HepG2 (cell line): ENCODE results near the gene LHPP. TPM values are rescaled to one million over a fixed set of nuclear protein-coding genes. Genes with fewer than 3 reads are reported as not detected.

Experiments
- ATAC-seq: fragments of 200-7000 bp; cut with Tn5 transposase; 3 replicates; pipeline ENCODE4 v1.9.1; 2020; ENCODE audit warnings: mild to moderate bottlenecking, moderate library complexity
- BruUV-seq: library from RNA; stranded (reverse); fragments of 400-500 nt; replicated peaks from 2 replicates; lab custom pipeline; 2021; lab: Mats Ljungman, UMichigan
- CTCF ChIA-PET: fragments of 300-600 bp; formaldehyde crosslinking; extraction: SDS; loops from one replicate; lab custom pipeline; 2021; ENCODE audit warnings: low total read pairs, inconsistent platforms, low intra/inter-chr PET ratio; lab: Yijun Ruan, JAX
- POLR2A ChIA-PET: fragments of 350-600 bp; sonication (Branson Sonifier 250); formaldehyde crosslinking; loops from one replicate; lab custom pipeline; 2020; ENCODE audit warnings: antibody characterized with exemption, inconsistent platforms; lab: Yijun Ruan, JAX
- DNase-seq: peaks from one replicate; pipeline ENCODE4 v3.0.0-alpha.2; 2015; ENCODE audit warnings: low spot score
- FAIRE-seq: peaks from 3 replicates; lab custom pipeline; 2011; peaks lifted over from hg19 to GRCh38; lab: Jason Lieb, UNC
- H2AFZ ChIP-seq: one replicate; pipeline ENCODE4 v1.6.1; 2011; ENCODE audit warnings: low read length, inconsistent platforms
- H3K27ac ChIP-seq: fragments of 300-600 bp; 3 replicates; pipeline ENCODE4 v1.8.0; 2011; ENCODE audit warnings: mixed run types, mild to moderate bottlenecking, mixed read lengths, low read length, inconsistent platforms; ENCODE audit not compliant: insufficient read depth; ENCODE audit errors: extremely low read length
- H3K27me3 ChIP-seq, 2 experiments: fragments of 200-600 bp in 1 of 2; 2 replicates in 1 of 2; 3 replicates in 1 of 2; pipeline versions ENCODE4 v1.6.0 to v1.8.0; 2011; ENCODE audit warnings: low read length in 2 of 2, mild to moderate bottlenecking in 2 of 2, moderate library complexity in 2 of 2, inconsistent platforms in 1 of 2; ENCODE audit not compliant: insufficient read depth in 2 of 2, control insufficient read depth in 1 of 2
- H3K36me3 ChIP-seq, 2 experiments: fragments of 200-600 bp in 1 of 2; replicated peaks in 1 of 2; 2 replicates in 1 of 2; 3 replicates in 1 of 2; pipeline versions ENCODE4 v1.5.1 to v1.8.0; 2011; ENCODE audit warnings: low read length in 2 of 2, inconsistent platforms in 1 of 2; ENCODE audit not compliant: insufficient read depth in 2 of 2, control insufficient read depth in 1 of 2
- H3K4me1 ChIP-seq: 2 replicates; pipeline ENCODE4 v1.5.1; 2012; ENCODE audit warnings: low read length, inconsistent platforms; ENCODE audit not compliant: insufficient read depth
- H3K4me2 ChIP-seq: 2 replicates; pipeline ENCODE4 v1.6.0; 2011; ENCODE audit warnings: low read depth, low read length, inconsistent platforms
- H3K4me3 ChIP-seq, 3 experiments: fragments of 200-600 bp in 1 of 3; sonication (generic), shearing (Covaris generic) in 1 of 3; replicated peaks in 1 of 3; 2 replicates each; pipeline ENCODE4 v1.5.1; 2011 to 2016; ENCODE audit warnings: low read length in 3 of 3, inconsistent platforms in 2 of 3, low read depth in 2 of 3, mild to moderate bottlenecking in 2 of 3, control low read depth in 1 of 3, mixed read lengths in 1 of 3; ENCODE audit not compliant: insufficient read depth in 1 of 3
- H3K79me2 ChIP-seq: one replicate; pipeline ENCODE4 v1.6.1; 2011; ENCODE audit warnings: low read length, inconsistent platforms; ENCODE audit not compliant: insufficient read depth
- H3K9ac ChIP-seq: 2 replicates; pipeline ENCODE4 v1.6.0; 2011; ENCODE audit warnings: mild to moderate bottlenecking, low read depth, low read length, inconsistent platforms; ENCODE audit not compliant: insufficient read depth
- H3K9me3 ChIP-seq: 2 replicates; pipeline ENCODE4 v1.5.1; 2012; ENCODE audit warnings: mild to moderate bottlenecking, low read length
- H4K20me1 ChIP-seq: 2 replicates; pipeline ENCODE4 v1.6.0; 2011; ENCODE audit warnings: inconsistent platforms, mild to moderate bottlenecking, low read length, moderate library complexity; ENCODE audit not compliant: insufficient read depth
- FLYWCH1 ChIP-seq: sonication (generic); formaldehyde crosslinking; IDR thresholded peaks from 2 replicates; pipeline ENCODE4 v1.8.1; 2023; ENCODE audit warnings: mild to moderate bottlenecking, missing genetic modification reagents
- FOXK2 ChIP-seq: fragments of 450-650 bp; IDR thresholded peaks from 2 replicates; pipeline ENCODE4 v1.6.1; 2016
- IKZF1 ChIP-seq: fragments of 450-650 bp; IDR thresholded peaks from 2 replicates; pipeline ENCODE4 v1.7.1; 2016
- NONO ChIP-seq, 2 experiments: fragments of 450-650 bp in 1 of 2; sonication (generic) in 1 of 2; formaldehyde crosslinking in 1 of 2; IDR thresholded peaks in 1 of 2; conservative IDR thresholded peaks in 1 of 2; 2 replicates each; pipeline versions ENCODE4 v1.6.1 to v1.8.0; 2017 to 2022; ENCODE audit warnings: mild to moderate bottlenecking in 1 of 2, missing genetic modification reagents in 1 of 2, moderate library complexity in 1 of 2
- PRDM10 ChIP-seq: sonication (generic); formaldehyde crosslinking; IDR thresholded peaks from 2 replicates; pipeline ENCODE4 v1.4.0; 2020; ENCODE audit warnings: low read depth, missing genetic modification reagents
- RXRB ChIP-seq: IDR thresholded peaks from 2 replicates; pipeline ENCODE4 v1.6.1; 2016; ENCODE audit warnings: borderline replicate concordance, missing genetic modification reagents, missing compliant biosample characterization
- ZBTB21 ChIP-seq: sonication (generic); formaldehyde crosslinking; IDR thresholded peaks from 2 replicates; pipeline ENCODE4 v1.4.0; 2020; ENCODE audit warnings: missing genetic modification reagents
- ZNF292 ChIP-seq: sonication (generic); formaldehyde crosslinking; IDR thresholded peaks from 2 replicates; pipeline ENCODE4 v1.8.1; 2022; ENCODE audit warnings: mild to moderate bottlenecking, low read depth, missing genetic modification reagents, borderline replicate concordance
- ZNF563 ChIP-seq: sonication (generic); formaldehyde crosslinking; IDR thresholded peaks from 2 replicates; pipeline ENCODE4 v1.8.0; 2022; ENCODE audit warnings: mild to moderate bottlenecking, moderate library complexity, missing genetic modification reagents
- WGBS: methylation state at CpG from one replicate; pipeline ENCODE4 v1.1.6; 2017; ENCODE audit warnings: low lambda C conversion rate; 5-methylcytosine and 5-hydroxymethylcytosine counted together
- in situ Hi-C: cut with HindIII; loops from 2 replicates; pipeline ENCODE4 v1.10.0; 2017; ENCODE audit warnings: low pct_unique_long_range_greater_than_20kb; ENCODE audit not compliant: extremely low pct_ligation_motif_present
- intact Hi-C: fragments of 100-400 bp; cut with micrococcal nuclease; formaldehyde crosslinking; loops from one replicate; pipeline ENCODE4 v1.10.0; 2022; ENCODE audit not compliant: unreplicated experiment
- polyA plus RNA-seq, 8 experiments: library from polyadenylated mRNA; depleted of rRNA in 3 of 8; stranded (reverse) in 7 of 8; unstranded in 1 of 8; fragments of >200 nt; fragmentation: Illumina TruSeq in 4 of 8; extraction: Trizol in 4 of 8; gene quantifications; 2 replicates each; pipeline versions ENCODE4 v1.2.1 to v1.2.3, GENCODE V29; 2011 to 2016; ENCODE audit warnings: low read depth in 4 of 8, missing spikeins in 1 of 8, mixed read lengths in 1 of 8; ENCODE audit not compliant: insufficient read depth in 1 of 8
- total RNA-seq, 5 experiments: library from RNA; depleted of rRNA; stranded (reverse); fragments of >200 nt; fragmentation: Illumina TruSeq; extraction: Trizol; gene quantifications; 2 replicates each; pipeline ENCODE4 v1.2.3, GENCODE V29; 2016; ENCODE audit warnings: low read depth in 1 of 5
- TF ChIP-seq, protein P1 (sequence below): IDR thresholded peaks from 2 replicates; pipeline ENCODE4 v1.4.0; 2020; ENCODE audit warnings: mild to moderate bottlenecking, missing genetic modification reagents

The LHPP gene
- total and polyA plus RNA-seq, 2 of the 13 experiments (the other 11 are each of a cell fraction or from before 2014, with no cell fraction given) = 5.2 to 13.1 TPM

DNA sequence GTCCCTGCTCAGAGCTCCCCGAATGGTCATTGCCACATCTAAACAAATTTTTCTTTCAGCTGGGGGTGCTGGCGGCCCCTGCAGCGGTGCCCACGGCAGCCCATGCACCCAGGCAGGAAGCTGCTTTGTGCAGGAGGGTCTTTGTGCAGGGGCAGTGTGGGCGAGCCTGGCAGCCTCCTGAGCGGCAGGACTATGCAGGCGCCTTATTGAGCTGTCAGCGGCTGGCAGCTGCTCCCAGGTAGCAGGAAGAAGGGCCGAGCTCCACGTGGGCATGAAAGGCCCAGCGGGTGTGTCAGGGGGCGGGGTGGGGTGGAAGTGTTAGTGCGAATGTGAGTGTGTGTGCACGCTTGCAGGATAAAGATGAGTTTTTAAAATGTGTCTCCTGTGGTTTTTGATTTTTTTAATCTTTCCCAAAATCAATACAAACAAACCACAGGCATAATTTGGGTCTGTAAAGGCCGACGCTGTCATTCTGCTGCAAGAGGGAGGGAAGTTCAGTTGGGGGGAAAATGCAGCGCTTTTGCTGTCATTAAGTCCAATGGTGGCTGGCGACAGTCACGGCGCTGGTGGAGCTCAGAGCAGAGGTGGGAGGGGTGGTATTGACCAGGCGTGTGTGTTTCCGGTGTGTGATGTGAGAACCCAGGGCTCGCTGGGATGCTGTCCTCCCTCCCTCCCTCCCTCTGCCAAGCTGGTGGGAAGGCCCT lies 83.9 kb downstream of the LHPP start:
- Histone ChIP-seq H3K9me3 (no peaks in the 10 kb centered on the region), H3K9ac (no peak overlapping the region), H3K36me3 (no peaks in the 10 kb centered on the region), H3K4me1 (peaks cover 13% of the 10 kb centered on the region), H3K4me3 (no peak overlapping the region), H3K4me2 (no peak overlapping the region), H3K27ac (no peak overlapping the region), H3K79me2 (no peaks in the 10 kb centered on the region), H2AFZ (no peak overlapping the region), H4K20me1 (no peaks in the 10 kb centered on the region), H3K27me3 (peaks cover 0 to 1% of the 10 kb centered on the region in 2 experiments; a peak in 2 of 5 replicates)
- intact Hi-C loops (no loop called here), in situ Hi-C loops (no loop called here)
- no TSS peak for BruUV-seq
- FAIRE-seq (no peak), ATAC-seq (no peak), DNase-seq (no peak)
- TF ChIP-seq FLYWCH1 (CRISPR knock-in tag) = no peak
- no peak for TF ChIP-seq IKZF1
- TF ChIP-seq, protein P1, sequence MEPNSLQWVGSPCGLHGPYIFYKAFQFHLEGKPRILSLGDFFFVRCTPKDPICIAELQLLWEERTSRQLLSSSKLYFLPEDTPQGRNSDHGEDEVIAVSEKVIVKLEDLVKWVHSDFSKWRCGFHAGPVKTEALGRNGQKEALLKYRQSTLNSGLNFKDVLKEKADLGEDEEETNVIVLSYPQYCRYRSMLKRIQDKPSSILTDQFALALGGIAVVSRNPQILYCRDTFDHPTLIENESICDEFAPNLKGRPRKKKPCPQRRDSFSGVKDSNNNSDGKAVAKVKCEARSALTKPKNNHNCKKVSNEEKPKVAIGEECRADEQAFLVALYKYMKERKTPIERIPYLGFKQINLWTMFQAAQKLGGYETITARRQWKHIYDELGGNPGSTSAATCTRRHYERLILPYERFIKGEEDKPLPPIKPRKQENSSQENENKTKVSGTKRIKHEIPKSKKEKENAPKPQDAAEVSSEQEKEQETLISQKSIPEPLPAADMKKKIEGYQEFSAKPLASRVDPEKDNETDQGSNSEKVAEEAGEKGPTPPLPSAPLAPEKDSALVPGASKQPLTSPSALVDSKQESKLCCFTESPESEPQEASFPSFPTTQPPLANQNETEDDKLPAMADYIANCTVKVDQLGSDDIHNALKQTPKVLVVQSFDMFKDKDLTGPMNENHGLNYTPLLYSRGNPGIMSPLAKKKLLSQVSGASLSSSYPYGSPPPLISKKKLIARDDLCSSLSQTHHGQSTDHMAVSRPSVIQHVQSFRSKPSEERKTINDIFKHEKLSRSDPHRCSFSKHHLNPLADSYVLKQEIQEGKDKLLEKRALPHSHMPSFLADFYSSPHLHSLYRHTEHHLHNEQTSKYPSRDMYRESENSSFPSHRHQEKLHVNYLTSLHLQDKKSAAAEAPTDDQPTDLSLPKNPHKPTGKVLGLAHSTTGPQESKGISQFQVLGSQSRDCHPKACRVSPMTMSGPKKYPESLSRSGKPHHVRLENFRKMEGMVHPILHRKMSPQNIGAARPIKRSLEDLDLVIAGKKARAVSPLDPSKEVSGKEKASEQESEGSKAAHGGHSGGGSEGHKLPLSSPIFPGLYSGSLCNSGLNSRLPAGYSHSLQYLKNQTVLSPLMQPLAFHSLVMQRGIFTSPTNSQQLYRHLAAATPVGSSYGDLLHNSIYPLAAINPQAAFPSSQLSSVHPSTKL (CRISPR knock-in tag) = no peak
- no peak for TF ChIP-seq RXRB (CRISPR knock-in tag)
- no peak for TF ChIP-seq ZBTB21 (CRISPR knock-in tag)
- TF ChIP-seq ZNF563 (CRISPR knock-in tag) = no peak
- no peak for TF ChIP-seq FOXK2
- no peak for TF ChIP-seq ZNF292 (CRISPR knock-in tag)
- no peak for TF ChIP-seq PRDM10 (CRISPR knock-in tag)
- no peak for TF ChIP-seq NONO (IDR thresholded peaks at IDR 0.05)
- no peak for TF ChIP-seq NONO (CRISPR knock-in tag; conservative IDR thresholded peaks at IDR 0.05)
- CTCF ChIA-PET = no interaction called here
- 68% methylated on average over 16 of the region's 23 CpGs for WGBS
- POLR2A ChIA-PET = no interaction called here
